Vagina (tissue), 2 donors: ENCODE measurements around the gene NCS1.

Source experiments
- POLR2A ChIP-seq, 2 donors: fragments of 450-650 bp; IDR thresholded peaks; one replicate each; pipeline ENCODE4 v1.6.1; 2017; ENCODE audit warnings: antibody characterized with exemption in 2 of 2, mild to moderate bottlenecking in 2 of 2, moderate library complexity in 2 of 2
- POLR2AphosphoS5 ChIP-seq, 2 donors: sonication (generic); formaldehyde crosslinking; IDR thresholded peaks; one replicate each; pipeline ENCODE4 v1.9.0; 2017; ENCODE audit warnings: antibody characterized with exemption in 2 of 2, mild to moderate bottlenecking in 2 of 2, low read depth in 1 of 2; ENCODE audit not compliant: insufficient read depth in 1 of 2
- TF ChIP-seq, protein P1 (sequence below), 3 experiments: fragments of 450-650 bp in 2 of 3; fragments of 200-600 bp in 1 of 3; sonication (generic) in 1 of 3; IDR thresholded peaks; one replicate each; pipeline ENCODE4 v1.5.1; 2017 to 2019; ENCODE audit warnings: antibody characterized with exemption in 3 of 3, mild to moderate bottlenecking in 2 of 3, moderate library complexity in 2 of 3

DNA sequence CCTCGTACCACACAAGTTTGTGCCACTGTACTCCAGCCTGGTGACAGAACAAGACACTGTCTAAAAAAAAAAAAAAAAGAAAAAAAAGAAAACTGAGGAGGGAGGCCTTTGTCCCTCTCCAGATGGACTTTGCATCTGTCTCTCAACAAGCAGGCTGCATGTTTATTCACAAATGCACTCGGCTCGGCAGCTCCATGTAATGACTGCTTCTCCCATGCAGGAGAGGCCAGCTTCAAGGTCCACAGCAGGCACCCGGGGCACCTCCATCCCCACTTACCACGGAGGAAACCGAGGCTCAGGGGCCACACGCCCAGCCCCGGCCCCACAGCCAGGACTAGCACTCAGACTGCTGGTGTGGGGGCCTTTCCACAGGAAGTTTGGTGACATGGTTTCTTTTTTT lies 13.1 kb upstream of the NCS1 start:
- TF ChIP-seq, protein P1, sequence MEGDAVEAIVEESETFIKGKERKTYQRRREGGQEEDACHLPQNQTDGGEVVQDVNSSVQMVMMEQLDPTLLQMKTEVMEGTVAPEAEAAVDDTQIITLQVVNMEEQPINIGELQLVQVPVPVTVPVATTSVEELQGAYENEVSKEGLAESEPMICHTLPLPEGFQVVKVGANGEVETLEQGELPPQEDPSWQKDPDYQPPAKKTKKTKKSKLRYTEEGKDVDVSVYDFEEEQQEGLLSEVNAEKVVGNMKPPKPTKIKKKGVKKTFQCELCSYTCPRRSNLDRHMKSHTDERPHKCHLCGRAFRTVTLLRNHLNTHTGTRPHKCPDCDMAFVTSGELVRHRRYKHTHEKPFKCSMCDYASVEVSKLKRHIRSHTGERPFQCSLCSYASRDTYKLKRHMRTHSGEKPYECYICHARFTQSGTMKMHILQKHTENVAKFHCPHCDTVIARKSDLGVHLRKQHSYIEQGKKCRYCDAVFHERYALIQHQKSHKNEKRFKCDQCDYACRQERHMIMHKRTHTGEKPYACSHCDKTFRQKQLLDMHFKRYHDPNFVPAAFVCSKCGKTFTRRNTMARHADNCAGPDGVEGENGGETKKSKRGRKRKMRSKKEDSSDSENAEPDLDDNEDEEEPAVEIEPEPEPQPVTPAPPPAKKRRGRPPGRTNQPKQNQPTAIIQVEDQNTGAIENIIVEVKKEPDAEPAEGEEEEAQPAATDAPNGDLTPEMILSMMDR (IDR thresholded peaks at IDR 0.05), result no peak
- TF ChIP-seq POLR2AphosphoS5 (IDR thresholded peaks at IDR 0.05; ENCODE audit: insufficient read depth in 1 of 2, low read depth in 1 of 2) (no peak), POLR2A (IDR thresholded peaks at IDR 0.05) (no peak)
